Cardiac septum (tissue), 1 donor: ENCODE measurements around the gene RETREG3. TPM values are rescaled to one million over a fixed set of nuclear protein-coding genes. Genes with fewer than 3 reads are reported as not detected.

ENCODE experiments used
- DNase-seq: peaks from one replicate; pipeline ENCODE4 v3.0.0-alpha.2; 2020; ENCODE audit warnings: low spot score
- intact Hi-C: fragments of 100-400 bp; cut with DNase I; formaldehyde crosslinking; loops from one replicate; pipeline ENCODE4 v1.14.0; 2022
- total RNA-seq: library from RNA; stranded (reverse); fragmentation: NEBNext Ultra II Directional; extraction: Animal tissue kit (Norgen Biotek cat#: 25700); gene quantifications from one replicate; pipeline ENCODE4 v1.2.1, GENCODE V29; 2021
- donor health status: DM: no; HTN: no; CAD: no.

RETREG3 gene
- total RNA-seq, 1 donor from 2014 or later, result 21.3 TPM

DNA sequence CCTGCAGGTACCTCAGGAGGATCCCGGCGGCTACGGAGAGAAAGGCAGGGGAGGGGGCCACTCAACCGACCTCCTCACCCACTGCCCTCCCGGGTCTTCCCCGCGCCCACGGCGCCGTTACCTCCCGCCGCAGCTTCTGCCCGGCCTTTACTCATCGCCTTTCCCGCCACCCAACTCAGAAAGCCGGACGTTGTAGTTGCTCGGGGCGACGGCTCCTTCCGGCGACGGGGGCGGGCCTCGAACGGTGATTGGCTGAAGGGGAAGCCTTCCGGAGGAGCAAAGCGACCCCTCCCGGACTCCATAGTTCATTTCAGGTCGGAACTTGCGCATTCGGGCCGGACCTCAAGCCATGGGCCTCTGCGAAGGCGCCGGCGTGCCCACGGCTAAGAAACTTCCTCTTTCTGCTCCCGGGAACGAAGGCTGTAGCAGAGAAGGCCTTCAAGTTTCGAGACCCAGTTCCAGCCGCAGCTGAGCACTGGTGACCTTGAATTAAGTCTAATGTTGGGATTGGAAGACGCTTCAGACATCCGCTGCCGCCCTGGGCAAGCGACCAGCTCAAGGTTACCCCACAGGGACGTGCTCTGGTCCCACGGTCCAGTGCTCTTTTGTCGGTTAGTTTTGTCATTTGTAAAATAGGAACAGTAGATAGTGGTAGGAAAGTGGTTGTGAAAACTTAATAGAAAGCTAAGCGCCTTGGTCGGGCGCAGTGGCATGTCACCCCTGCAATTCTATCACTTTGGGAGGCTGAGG is 31.5 kb downstream of the RETREG3 start, which contains the start of gene PSMC3IP:
Gene PSMC3IP, minus strand, starts transcription at position 198 of the 750 bp plus-strand sequence. Its CDS starts 43 bp downstream, at position 155.
- peak; percentile 97 for DNase-seq
- intact Hi-C loops, result loop anchor here (1.0 to 5.0 kb wide), 3 partner anchors 31 to 185 kb away; partner anchors contain the start of genes RAMP2, RETREG3 and TUBG1

DNA sequence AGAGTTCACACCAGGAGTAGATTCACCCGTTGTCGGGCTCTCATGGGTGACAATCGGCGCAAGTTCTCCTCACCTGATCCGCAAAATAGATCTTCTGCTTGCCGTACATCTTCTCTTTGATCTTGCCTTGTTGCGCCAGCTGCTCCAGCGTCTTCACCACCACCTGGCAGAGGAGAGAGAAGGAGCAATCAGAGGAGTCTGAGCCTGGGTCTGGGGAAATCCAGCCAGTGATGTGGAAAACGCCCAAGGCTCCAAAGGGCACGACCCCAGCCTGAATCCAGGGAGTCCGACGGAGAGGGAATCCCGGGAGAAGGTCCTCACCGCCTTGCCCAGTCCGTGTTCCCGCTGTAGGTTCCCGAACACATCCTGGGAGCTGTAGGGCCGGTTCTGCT is 32.0 kb downstream of the RETREG3 start:
- intact Hi-C loops, result loop anchor here (2.0 to 5.0 kb wide), 2 partner anchors 32 to 185 kb away; partner anchors contain the start of genes RAMP2, RETREG3 and TUBG1

DNA sequence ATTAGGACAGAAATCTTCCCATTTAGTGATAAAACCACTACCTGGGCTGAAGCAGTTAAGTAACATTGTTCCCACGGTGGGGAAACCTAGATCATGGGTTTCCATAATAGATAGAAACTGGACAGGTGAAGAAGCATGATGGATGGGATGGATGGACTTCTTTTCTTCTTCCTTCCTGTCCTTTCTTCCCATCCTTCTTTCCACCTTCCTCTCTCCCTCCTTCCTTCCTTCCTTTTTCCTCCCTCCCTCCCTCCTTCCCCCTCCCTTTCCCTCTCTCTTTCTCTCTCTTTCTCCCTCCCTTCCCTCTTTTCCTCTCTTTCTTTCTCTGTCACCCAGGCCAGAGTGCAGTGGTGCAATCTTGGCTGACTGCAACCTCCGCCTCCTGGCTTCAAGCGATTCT is 34.7 kb downstream of the RETREG3 start:
- intact Hi-C loops, result no loop called here
- no peak for DNase-seq

More for the DNA sequence above, 32.0 kb downstream of the RETREG3 start:
- DNase-seq, result no peak

DNA sequence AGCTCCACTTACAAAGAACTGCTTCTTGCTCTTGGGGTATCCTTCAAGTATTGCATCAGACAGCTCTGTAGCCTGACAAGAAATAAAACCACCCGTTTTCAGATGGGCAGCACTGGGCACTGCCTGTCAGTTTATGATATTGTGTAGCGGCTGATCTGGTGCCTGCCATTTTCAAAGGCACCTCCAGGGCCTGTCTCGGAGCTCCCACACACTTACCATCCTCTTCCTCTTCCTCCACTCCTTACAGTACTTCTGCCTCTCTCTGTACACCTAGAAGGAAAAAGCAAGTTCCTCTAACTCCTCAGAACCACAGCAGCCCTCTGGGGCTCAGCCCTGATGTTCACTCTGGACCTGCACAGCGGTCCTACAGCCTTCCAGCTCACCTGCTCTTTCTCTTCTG is 36.1 kb downstream of the RETREG3 start:
- no peak for DNase-seq
- intact Hi-C loops, result no loop called here

DNA sequence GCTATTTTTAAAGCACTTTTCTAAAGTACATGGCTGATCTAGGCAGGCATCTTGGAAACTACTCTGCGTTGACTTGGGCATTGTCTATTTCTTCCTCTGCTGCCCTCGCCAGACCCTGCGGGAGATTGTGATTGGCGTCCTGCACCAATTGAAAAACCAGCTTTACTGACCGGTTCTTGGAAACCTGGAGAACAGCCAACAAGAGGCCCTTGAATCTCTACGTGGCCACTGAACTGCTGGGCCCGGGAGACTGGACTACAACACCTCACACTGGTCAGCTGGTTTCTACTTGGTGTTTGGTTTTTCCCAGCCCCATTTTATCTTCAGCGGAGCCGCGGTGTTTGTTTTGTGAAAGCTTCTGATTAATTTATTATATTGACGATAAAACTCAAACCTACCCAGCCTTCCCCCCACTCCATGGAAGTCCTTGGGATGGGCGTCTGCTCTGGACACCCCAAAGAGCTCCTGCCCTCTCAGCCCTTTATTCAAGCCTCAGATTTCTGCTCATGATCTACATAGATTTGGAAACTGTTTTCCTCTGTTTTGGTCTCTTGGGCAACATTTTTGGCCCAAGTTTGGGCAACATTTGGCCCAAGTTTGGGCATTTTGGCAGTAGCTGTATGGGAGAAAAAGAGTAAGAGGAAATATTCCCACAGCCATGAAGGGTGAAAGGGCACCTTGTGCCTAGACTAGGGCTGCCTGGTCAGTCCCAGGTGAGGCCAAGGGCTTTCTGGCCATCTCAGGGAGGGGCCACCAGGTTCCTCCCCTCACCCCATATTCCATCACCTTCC is 37.5 kb downstream of the RETREG3 start:
- intact Hi-C loops, result no loop called here
- no peak for DNase-seq

DNA sequence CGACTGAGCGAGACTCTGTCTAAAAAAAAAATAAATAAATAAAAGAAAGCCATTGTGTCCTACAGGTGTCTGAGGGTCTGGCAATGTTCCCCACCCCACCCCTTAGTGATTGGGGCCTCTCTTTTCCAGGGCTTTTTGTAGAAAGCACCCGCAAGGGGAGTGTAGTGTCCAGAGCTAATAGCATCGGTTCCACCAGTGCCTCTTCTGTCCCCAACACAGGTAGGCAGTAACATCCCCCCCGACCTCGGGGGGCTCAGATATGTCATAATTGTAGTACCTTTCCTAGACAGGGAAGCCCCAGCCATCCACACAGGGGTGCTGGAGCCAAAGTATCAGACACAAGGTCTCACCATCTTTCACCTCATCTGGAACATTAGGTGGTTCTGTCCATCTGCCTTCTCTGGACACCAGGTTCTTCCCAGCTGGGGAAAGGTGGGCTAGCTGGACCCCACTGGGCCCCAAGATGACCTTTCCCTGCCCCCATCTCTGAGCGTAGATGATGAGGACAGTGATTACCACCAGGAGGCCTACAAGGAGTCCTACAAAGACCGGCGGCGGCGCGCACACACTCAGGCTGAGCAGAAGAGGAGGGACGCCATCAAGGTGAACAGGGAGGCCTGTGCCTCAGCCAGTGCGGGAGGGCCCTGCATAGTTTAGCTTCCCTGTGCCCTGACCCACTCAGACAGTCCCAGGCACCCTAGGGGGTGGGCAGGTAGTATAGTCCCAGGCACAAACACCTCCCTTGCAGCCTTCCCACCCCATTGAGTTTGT is 40.6 kb downstream of the RETREG3 start:
- no peak for DNase-seq
- intact Hi-C loops, result loop anchor here (5.0 kb wide), 1 partner anchor 39 kb away; the partner anchor contains the start of genes RETREG3 and TUBG1

DNA sequence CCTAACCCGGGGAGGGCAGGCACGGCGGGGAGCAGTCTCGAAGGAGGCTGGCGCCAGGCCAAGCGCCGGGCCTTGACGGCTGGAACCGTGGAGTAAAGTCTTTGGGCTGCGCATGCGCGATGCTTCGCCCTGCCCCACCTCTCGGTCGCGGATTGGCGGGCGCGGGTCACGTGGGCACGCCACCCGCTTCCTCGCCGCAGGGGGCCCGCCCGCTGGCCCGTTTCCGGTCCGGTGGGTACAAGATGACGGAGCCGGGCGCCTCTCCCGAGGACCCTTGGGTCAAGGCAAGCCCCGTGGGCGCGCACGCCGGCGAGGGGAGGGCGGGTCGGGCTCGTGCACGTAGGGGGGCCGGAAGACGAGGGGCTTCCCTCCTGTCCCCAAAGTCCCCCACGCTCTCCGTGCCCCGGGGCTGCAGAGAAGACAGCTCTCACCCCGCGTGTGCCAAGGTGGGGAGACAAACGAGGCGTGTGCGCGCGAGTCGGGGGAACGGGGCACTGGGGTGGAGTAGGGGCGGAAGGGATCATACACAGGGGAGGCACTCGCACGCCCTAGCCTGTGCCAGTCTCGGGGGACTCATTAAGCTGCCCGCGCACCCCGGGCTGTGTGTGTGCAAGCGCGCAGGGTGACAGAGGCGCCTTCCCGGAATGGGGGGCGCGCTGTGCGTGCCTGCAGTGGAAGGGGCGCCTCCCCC is 42.1 kb downstream of the RETREG3 start, which contains the start of gene MLX:
Gene MLX, plus strand, starts transcription at position 218 of the 691 bp plus-strand sequence. Its CDS starts 25 bp downstream, at position 243.
- peak; percentile 96 for DNase-seq
- intact Hi-C loops, result loop anchor here (5.0 kb wide), 1 partner anchor 40 kb away; the partner anchor contains the start of genes RETREG3 and TUBG1

DNA sequence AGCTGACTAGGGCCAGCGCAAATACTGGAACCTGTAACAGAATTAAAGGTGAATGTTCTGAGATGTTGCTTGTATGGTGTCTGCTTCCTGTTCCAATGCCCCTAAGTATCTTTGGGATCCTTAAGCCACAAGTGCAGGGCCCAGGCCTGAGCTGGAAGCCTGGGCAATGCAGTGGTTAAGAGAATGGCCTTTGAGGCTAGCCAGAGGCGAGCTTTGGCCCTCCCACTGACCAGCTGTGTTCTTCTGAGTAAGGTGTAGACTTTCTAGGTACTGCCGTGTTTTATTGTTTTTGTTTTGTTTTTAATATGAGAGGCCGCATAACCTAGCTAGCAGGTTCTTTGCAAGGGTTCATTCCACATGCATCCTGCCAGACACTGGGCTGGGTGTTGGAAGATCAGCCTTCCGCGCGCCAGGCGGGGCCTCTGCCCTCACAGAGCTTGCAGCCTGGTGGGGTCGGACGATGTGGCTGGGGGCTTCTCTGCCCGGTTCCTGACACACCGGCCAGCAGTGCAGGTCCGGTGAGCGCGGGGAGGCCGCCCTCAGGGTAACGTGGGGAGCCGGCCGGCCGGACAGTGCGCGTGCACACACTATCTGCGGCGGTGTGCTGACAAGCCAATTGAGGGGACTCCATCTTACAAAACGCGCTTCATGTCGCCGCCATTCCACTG is 42.8 kb downstream of the RETREG3 start:
- no peak for DNase-seq
- intact Hi-C loops, result loop anchor here (5.0 kb wide), 1 partner anchor 41 kb away; the partner anchor contains the start of genes RETREG3 and TUBG1

DNA sequence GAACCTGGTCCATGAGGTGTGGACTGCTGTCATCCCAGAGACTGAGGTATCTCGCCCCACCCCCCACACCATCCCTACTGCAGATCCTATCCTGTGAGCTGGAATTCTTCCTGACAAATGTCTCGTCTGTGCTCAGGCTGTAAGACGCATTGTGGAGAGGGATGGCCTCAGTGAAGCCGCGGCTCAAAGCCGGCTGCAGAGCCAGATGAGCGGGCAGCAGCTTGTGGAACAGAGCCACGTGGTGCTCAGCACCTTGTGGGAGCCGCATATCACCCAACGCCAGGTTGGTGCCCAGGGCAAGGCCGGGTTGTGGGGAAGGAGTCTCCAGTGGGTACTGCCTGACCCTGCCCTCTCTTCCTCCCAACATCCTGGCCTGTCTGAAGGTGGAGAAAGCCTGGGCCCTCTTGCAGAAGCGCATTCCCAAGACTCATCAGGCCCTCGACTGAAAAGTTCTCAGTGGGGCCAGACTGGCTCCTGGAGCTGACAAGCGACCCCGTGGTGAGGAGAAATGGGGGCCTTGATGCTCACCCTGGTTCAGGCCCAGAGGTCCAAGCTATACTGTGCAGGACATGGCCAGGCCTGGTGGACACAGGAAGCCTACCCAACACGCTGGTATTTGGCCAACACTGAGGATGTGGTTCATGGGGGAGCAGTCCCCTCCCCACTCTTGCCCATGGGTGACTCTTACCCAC is 43.5 kb downstream of the RETREG3 start:
- DNase-seq, result no peak
- intact Hi-C loops, result loop anchor here (5.0 kb wide), 1 partner anchor 42 kb away; the partner anchor contains the start of genes RETREG3 and TUBG1

DNA sequence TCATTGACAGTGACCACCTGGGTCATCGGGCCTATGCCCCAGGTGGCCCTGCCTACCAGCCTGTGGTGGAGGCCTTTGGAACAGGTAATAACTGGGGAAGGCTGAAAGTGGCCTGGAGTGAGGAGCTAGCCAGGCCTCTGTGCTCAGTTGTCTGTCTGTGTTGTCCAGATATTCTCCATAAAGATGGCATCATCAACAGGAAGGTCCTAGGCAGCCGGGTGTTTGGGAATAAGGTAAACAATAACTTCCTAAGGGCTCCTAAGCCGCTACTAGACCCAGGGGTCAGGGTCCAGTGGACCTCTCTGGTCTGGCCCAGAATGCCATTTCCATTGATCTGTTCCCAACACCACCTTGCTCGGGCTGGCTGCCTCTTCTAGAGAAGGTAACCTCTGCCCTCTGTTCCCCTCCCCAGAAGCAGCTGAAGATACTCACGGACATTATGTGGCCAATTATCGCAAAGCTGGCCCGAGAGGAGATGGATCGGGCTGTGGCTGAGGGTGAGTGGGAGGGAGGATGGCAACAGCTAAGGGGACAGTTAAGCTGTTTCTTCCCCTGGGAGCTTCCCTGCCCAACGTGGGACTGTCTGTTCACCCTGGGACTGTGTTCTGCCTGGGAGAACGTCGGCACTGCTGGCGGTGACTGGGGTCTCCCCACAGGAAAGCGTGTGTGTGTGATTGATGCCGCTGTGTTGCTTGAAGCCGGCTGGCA is 44.2 kb downstream of the RETREG3 start:
- no peak for DNase-seq
- intact Hi-C loops, result loop anchor here (5.0 kb wide), 1 partner anchor 42 kb away; the partner anchor contains the start of genes RETREG3 and TUBG1

DNA sequence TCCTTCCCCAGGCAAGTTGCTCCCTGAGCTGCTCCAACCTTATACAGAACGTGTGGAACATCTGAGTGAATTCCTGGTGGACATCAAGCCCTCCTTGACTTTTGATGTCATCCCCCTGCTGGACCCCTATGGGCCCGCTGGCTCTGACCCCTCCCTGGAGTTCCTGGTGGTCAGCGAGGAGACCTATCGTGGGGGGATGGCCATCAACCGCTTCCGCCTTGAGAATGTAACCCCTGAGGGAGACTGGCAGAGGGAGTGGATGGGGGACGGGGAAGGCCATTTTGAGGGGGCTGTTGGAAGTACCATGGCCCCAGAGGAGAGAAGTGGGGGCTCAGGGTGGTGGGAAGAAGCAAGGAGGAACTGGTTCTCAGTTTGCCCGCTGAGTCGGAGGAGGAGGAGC is 45.2 kb downstream of the RETREG3 start:
- DNase-seq, result no peak
- intact Hi-C loops, result no loop called here

DNA sequence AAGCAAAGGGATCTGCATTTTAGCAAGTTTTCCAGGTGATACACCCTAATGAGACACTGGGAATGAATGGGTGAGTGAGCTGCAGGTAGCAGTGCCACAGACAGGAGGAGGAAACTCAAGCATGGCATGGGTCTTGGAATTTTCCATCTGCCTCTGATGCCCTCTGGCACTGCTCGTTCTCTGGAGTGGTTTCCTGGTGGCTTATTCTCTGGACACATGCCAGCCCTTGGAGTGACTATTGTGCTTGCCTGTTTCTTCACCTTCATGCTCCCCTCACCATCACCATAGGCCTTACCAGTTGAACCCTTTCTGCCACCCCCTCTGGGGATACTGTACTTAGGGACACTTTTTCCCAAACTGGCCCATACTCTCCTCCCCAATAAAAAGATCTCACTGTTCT is 45.6 kb downstream of the RETREG3 start:
- intact Hi-C loops, result no loop called here
- no peak for DNase-seq

DNA sequence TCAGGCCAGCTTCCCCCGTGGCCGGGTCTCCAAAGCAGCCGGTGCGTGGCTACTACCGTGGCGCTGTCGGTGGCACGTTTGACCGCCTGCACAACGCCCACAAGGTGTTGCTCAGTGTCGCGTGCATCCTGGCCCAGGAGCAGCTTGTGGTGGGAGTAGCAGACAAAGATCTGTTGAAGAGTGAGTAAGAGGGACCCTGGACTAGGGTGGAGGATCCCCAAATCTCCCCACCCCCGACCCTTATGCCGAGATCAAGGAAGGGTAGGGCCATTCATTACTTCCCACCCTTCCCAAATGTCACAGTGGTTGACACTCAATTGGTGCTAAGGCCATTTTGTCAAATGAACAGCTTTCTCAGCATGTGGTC is 46.0 kb downstream of the RETREG3 start:
- DNase-seq, result no peak
- intact Hi-C loops, result no loop called here

DNA sequence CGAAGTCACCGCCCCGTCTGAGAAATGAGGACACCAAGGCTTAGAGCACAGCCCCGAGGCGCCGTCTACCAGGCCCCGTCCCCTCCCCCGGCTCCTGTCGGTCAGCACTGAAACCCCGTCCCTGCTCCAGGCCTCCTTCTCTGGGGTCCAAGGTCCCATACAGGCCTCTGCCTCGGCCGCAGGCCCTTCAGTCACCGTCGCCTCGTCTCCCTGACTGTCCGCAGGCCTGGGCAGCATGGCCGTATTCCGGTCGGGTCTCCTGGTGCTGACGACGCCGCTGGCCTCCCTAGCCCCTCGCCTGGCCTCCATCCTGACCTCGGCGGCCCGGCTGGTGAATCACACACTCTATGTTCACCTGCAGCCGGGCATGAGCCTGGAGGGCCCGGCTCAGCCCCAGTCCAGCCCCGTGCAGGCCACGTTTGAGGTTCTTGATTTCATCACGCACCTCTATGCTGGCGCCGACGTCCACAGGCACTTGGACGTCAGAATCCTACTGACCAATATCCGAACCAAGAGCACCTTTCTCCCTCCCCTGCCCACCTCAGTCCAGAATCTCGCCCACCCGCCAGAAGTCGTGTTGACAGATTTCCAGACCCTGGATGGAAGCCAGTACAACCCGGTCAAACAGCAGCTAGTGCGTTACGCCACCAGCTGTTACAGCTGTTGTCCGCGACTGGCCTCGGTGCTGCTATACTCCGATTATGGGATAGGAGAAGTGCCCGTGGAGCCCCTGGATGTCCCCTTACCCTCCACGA is 46.6 kb downstream of the RETREG3 start:
- intact Hi-C loops, result no loop called here
- DNase-seq, result no peak

DNA sequence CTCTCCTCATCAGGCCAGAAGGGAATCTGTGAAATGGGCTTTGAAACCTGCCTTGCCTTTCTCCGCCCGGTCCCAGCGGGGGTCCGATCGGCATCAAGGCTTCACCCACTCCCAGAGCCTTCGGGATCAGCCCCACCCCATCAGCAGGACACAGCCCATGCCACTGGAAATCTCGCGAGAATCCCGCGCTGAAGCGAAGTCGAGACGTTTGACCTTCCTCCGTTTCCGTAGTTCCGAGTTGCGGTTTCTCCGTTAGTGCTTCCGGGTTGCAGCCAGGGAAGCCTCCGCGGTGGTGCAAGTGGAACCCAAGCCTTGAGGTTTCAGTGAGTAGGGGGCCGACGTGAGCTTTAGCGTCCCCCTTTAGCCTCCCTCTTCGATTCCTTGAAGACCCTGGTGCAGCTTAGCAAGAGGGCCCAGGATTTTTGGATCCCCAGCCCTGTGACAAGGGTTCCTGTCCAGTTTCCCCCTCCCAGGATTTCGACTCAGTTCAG is 47.2 kb downstream of the RETREG3 start, which contains the start of gene COASY:
Gene COASY, plus strand, starts transcription at position 252 of the 491 bp plus-strand sequence. CDS start 475 bp downstream, outside the sequence.
- DNase-seq, result peak; percentile 97
- intact Hi-C loops, result no loop called here

DNA sequence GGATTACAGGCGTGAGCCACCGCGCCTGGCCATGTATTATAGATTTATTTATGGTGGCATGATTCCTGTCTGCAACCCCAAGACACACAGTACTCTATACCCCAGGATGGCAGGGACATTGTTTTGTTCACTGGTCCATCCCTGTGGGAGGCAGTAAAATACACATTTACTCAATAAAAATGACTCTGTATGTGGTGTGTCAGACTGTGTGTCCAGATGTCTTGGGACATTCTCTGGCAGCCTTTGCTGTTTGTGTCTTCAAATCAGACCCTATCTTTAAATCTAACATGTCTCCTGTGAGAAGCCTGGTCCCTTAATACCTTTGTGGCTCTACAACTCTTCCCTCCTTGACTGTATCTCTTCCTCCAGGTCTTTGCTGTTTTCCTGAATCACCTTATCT is 48.9 kb downstream of the RETREG3 start:
- DNase-seq, result no peak
- intact Hi-C loops, result no loop called here
